OCI-LY7 (cell line): ENCODE data around the gene TEX22. TPM values are rescaled to one million over a fixed set of nuclear protein-coding genes. Genes with fewer than 3 reads are reported as not detected.

Source experiments
- BruUV-seq: library from RNA; stranded (reverse); fragments of 400-500 nt; replicated peaks from 2 replicates; lab custom pipeline; 2021; lab: Mats Ljungman, UMichigan
- CTCF ChIA-PET: fragments of 300-600 bp; sonication (Branson Sonifier 250); formaldehyde crosslinking; loops from one replicate; lab custom pipeline; 2022; ENCODE audit warnings: antibody characterized with exemption; ENCODE audit not compliant: unreplicated experiment; lab: Charles Lee
- POLR2A ChIA-PET: fragments of 300-600 bp; sonication (Branson Sonifier 250); formaldehyde crosslinking; loops from one replicate; lab custom pipeline; 2022; ENCODE audit warnings: antibody characterized with exemption; lab: Charles Lee
- DNase-seq: peaks from one replicate; pipeline ENCODE4 v3.0.0-alpha.2; 2015; ENCODE audit warnings: low spot score
- H2AFZ ChIP-seq: fragments of 200-600 bp; sonication (generic), shearing (Covaris generic); 2 replicates; pipeline ENCODE4 v1.6.1; 2014; ENCODE audit warnings: mild to moderate bottlenecking, antibody characterized with exemption, low read length, moderate library complexity
- H3K27ac ChIP-seq: fragments of 200-600 bp; sonication (generic); 2 replicates; pipeline ENCODE4 v1.5.1; 2014; ENCODE audit warnings: mixed run types, low read depth, mild to moderate bottlenecking, moderate library complexity, low read length, inconsistent platforms; ENCODE audit not compliant: poor library complexity, severe bottlenecking
- H3K36me3 ChIP-seq: fragments of 200-600 bp; sonication (generic); 2 replicates; pipeline ENCODE4 v1.6.1; 2014; ENCODE audit warnings: mild to moderate bottlenecking, antibody characterized with exemption, low read length, moderate library complexity, mixed read lengths; ENCODE audit not compliant: insufficient read depth
- H3K4me1 ChIP-seq: fragments of 200-600 bp; sonication (generic); 2 replicates; pipeline ENCODE4 v1.5.1; 2014; ENCODE audit warnings: mild to moderate bottlenecking, low read length; ENCODE audit not compliant: insufficient read depth, poor library complexity, severe bottlenecking
- H3K4me2 ChIP-seq: fragments of 200-600 bp; sonication (generic); 2 replicates; pipeline ENCODE4 v1.6.1; 2014; ENCODE audit warnings: mild to moderate bottlenecking, low read length
- H3K4me3 ChIP-seq: fragments of 200-600 bp; sonication (generic); 2 replicates; pipeline ENCODE4 v1.5.1; 2014; ENCODE audit warnings: mild to moderate bottlenecking, low read depth, low read length; ENCODE audit not compliant: poor library complexity, severe bottlenecking
- H3K79me2 ChIP-seq: fragments of 200-600 bp; sonication (generic); 2 replicates; pipeline ENCODE4 v1.6.1; 2016; ENCODE audit warnings: low read depth, mild to moderate bottlenecking, low read length, moderate library complexity, mixed read lengths; ENCODE audit not compliant: insufficient read depth
- H3K9me2 ChIP-seq: fragments of 200-600 bp; sonication (generic); 2 replicates; pipeline ENCODE4 v1.6.1; 2016; ENCODE audit warnings: mild to moderate bottlenecking, low read length, mixed read lengths; ENCODE audit not compliant: insufficient read depth
- H3K9me3 ChIP-seq: fragments of 200-600 bp; sonication (generic); 2 replicates; pipeline ENCODE4 v1.6.1; 2014; ENCODE audit warnings: mild to moderate bottlenecking, mixed run types, low read length, mixed read lengths
- H4K20me1 ChIP-seq: fragments of 200-600 bp; sonication (generic); 2 replicates; pipeline ENCODE4 v1.6.1; 2014; ENCODE audit warnings: mild to moderate bottlenecking, antibody characterized with exemption, low read length, moderate library complexity, mixed read lengths; ENCODE audit not compliant: insufficient read depth
- CTCF ChIP-seq: fragments of 200-600 bp; sonication (generic); conservative IDR thresholded peaks from 2 replicates; pipeline ENCODE4 v1.5.1; 2014; ENCODE audit warnings: mild to moderate bottlenecking, antibody characterized with exemption, low read length, moderate library complexity, mixed read lengths
- EZH2phosphoT487 ChIP-seq: fragments of 200-600 bp; sonication (generic); IDR thresholded peaks from 2 replicates; pipeline ENCODE4 v1.6.1; 2018; ENCODE audit warnings: low read depth, borderline replicate concordance, mild to moderate bottlenecking, mixed run types, antibody characterized with exemption, low read length, moderate library complexity, mixed read lengths
- intact Hi-C: fragments of 100-400 bp; cut with micrococcal nuclease; formaldehyde crosslinking; loops from one replicate; pipeline ENCODE4 v1.10.0; 2022; ENCODE audit not compliant: unreplicated experiment
- total RNA-seq, 2 experiments: library from RNA; depleted of rRNA in 1 of 2; stranded (reverse); fragments of >200 nt in 1 of 2; shearing (Covaris generic) in 1 of 2; gene quantifications; 2 replicates each; pipeline ENCODE4 v1.2.3, GENCODE V29; 2014 to 2022

The TEX22 gene
- total RNA-seq, 2 experiments from 2014 or later, result 1.3 to 9.2 TPM

- no peaks in the 10 kb centered on the region for H3K9me3 ChIP-seq
- intact Hi-C loops, result no loop called here
- no peak for TF ChIP-seq EZH2phosphoT487
- TF ChIP-seq CTCF, result no peak
- H3K36me3 ChIP-seq, result no peaks in the 10 kb centered on the region
- peaks cover 3% of the 10 kb centered on the region for H3K4me1 ChIP-seq
- POLR2A ChIA-PET, result no interaction called here
- no TSS peak for BruUV-seq
- no peak overlapping the region for H3K4me3 ChIP-seq
- no peaks in the 10 kb centered on the region for H3K79me2 ChIP-seq
- no peaks in the 10 kb centered on the region for H3K9me2 ChIP-seq
- CTCF ChIA-PET, result no interaction called here
- no peaks in the 10 kb centered on the region for H4K20me1 ChIP-seq
- DNase-seq, result no peak
- H2AFZ ChIP-seq, result no peak overlapping the region
- H3K27ac ChIP-seq, result no peak overlapping the region
- no peak overlapping the region for H3K4me2 ChIP-seq
Measured at GRCh38 chr14:105390849-105391500, 7.4 kb upstream of the TEX22 start.

- Histone ChIP-seq H3K79me2 (no peaks in the 10 kb centered on the region), H3K9me2 (no peaks in the 10 kb centered on the region), H3K9me3 (no peaks in the 10 kb centered on the region), H3K4me2 (no peak overlapping the region), H3K4me3 (no peak overlapping the region), H2AFZ (no peak overlapping the region), H3K4me1 (peaks cover 3% of the 10 kb centered on the region), H4K20me1 (no peaks in the 10 kb centered on the region), H3K36me3 (no peaks in the 10 kb centered on the region), H3K27ac (no peak overlapping the region)
- POLR2A ChIA-PET, result no interaction called here
- DNase-seq, result no peak
- CTCF ChIA-PET, result no interaction called here
- BruUV-seq, result no TSS peak
- TF ChIP-seq CTCF (no peak), EZH2phosphoT487 (no peak)
- intact Hi-C loops, result no loop called here
Measured at GRCh38 chr14:105391541-105391940, 6.8 kb upstream of the TEX22 start.
